ENCODE results near the gene MTHFD1L. TPM values are rescaled to one million over a fixed set of nuclear protein-coding genes. Genes with fewer than 3 reads are reported as not detected.

The MTHFD1L gene
- total RNA-seq, 2 experiments from 2014 or later, result 155 to 158 TPM

DNA sequence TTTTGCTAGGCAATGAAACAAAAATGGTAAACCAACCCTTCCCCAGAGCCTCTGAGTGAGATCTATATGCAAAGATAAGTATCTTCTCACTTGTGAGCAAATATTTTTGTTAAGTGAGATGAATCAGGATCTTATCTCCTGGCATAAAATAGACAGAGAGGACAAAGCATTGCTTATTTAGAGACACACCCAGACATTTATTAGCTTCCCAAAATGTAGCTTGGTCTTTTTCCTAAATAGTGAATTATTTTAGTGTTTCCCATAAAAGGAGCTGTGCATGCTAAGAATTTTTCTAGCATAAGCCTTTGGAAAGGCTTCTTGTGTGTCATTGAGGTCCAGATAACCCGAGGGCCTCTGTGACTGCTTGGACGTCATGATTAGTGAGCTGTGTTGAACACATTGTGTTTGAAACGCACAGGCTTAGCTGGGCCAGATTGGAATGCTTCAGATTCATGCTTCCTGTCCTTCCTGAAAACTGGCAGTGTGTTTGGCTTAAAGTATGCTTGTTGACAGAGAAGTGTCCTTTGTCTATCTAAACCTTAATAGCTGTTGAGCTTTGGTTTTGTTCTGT, 16.5 kb downstream of the MTHFD1L start:
- Mint-ChIP-seq H3K27ac (no peak overlapping the region), H3K4me1 (ENCODE audit: low read depth) (peaks cover 5% of the 10 kb centered on the region), H3K9me3 (no peaks in the 10 kb centered on the region), H3K36me3 (ENCODE audit: low read depth) (peaks cover 67% of the 10 kb centered on the region), H3K4me3 (no peak overlapping the region), H3K27me3 (no peaks in the 10 kb centered on the region)
- intact Hi-C loops (cut with micrococcal nuclease), result no loop called here
- ChIA-PET POLR2A (interaction anchor here (0.7 kb wide), 1 partner anchor 9 kb away, joined by 3 read pairs; no protein-coding TSS in a partner anchor), CTCF (interaction anchor here (0.8 to 2.4 kb wide), 5 partner anchors 10 to 443 kb away, joined by 3 to 29 read pairs (median 3); no protein-coding TSS in a partner anchor)
- DNase-seq (no peak), ATAC-seq (no peak)
- TF ChIP-seq, protein P1, sequence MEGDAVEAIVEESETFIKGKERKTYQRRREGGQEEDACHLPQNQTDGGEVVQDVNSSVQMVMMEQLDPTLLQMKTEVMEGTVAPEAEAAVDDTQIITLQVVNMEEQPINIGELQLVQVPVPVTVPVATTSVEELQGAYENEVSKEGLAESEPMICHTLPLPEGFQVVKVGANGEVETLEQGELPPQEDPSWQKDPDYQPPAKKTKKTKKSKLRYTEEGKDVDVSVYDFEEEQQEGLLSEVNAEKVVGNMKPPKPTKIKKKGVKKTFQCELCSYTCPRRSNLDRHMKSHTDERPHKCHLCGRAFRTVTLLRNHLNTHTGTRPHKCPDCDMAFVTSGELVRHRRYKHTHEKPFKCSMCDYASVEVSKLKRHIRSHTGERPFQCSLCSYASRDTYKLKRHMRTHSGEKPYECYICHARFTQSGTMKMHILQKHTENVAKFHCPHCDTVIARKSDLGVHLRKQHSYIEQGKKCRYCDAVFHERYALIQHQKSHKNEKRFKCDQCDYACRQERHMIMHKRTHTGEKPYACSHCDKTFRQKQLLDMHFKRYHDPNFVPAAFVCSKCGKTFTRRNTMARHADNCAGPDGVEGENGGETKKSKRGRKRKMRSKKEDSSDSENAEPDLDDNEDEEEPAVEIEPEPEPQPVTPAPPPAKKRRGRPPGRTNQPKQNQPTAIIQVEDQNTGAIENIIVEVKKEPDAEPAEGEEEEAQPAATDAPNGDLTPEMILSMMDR (IDR thresholded peaks at IDR 0.05), result no peak

DNA sequence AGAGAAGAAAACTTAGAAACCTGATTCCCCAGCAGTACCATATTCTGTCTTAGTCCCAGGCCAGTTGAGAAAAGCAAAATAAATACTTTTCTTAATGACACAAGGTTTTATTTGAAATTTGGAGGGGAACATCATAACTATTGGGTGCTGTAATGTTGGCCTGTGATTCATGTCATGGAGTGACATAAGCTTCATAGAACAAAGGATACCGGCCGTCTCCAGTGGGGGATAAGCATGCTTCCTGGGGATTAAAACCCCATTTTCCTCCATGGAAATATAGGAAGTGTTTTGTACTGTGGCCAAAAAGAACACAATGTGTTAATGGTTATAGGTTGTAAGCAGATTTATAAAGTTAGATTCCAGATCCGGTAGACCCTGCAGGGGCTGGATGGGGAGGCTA, 18.0 kb downstream of the MTHFD1L start:
- DNase-seq (no peak), ATAC-seq (no peak)
- no peaks in the 10 kb centered on the region for H3K9me3 Mint-ChIP-seq
- TF ChIP-seq, protein P1 (IDR thresholded peaks at IDR 0.05), result no peak
- no peak overlapping the region for H3K27ac Mint-ChIP-seq
- peaks cover 9% of the 10 kb centered on the region for H3K4me1 Mint-ChIP-seq (ENCODE audit: low read depth)
- CTCF ChIA-PET, result interaction anchor here (1.5 to 2.4 kb wide), 2 partner anchors 9 to 131 kb away, joined by 7 to 29 read pairs; no protein-coding TSS in a partner anchor
- no peaks in the 10 kb centered on the region for H3K27me3 Mint-ChIP-seq
- H3K4me3 Mint-ChIP-seq, result no peak overlapping the region
- intact Hi-C loops (cut with micrococcal nuclease), result no loop called here
- POLR2A ChIA-PET, result interaction anchor here (0.6 kb wide), 1 partner anchor 12 kb away, joined by 3 read pairs; no protein-coding TSS in a partner anchor
- H3K36me3 Mint-ChIP-seq (ENCODE audit: low read depth), result peaks cover 66% of the 10 kb centered on the region

DNA sequence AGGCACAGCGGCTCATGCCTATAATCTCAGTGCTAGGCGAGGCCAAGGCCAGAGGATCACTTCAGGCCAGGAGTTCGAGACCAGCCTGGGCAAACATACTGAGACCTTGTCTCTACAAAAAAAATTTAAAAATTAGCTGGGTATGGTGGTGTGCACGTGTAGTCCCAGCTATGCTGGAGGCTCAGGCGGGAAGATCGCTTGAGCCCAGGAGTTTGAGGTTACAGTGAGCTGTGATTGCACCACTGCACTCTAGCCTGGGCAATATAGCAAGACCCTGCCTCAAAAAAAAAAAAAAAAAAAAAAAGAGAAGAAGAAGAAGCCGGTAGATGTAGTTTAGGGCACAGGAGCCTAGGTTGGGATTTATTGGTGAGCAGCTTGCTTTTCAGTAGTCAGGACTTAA, 20.7 kb downstream of the MTHFD1L start:
- intact Hi-C loops (cut with micrococcal nuclease), result no loop called here
- H3K36me3 Mint-ChIP-seq (ENCODE audit: low read depth), result peaks cover 61% of the 10 kb centered on the region
- no peak overlapping the region for H3K4me3 Mint-ChIP-seq
- ATAC-seq (no peak), DNase-seq (no peak)
- H3K27ac Mint-ChIP-seq, result no peak overlapping the region
- CTCF ChIA-PET, result interaction anchor here (1.5 kb wide), 1 partner anchor 128 kb away, joined by 3 read pairs; no protein-coding TSS in a partner anchor
- POLR2A ChIA-PET, result interaction anchor here (0.6 to 2.0 kb wide), 5 partner anchors 11 to 55 kb away, joined by 3 to 5 read pairs (median 4); partner anchors contain the start of gene MTHFD1L
- no peaks in the 10 kb centered on the region for H3K9me3 Mint-ChIP-seq
- TF ChIP-seq, protein P1 (IDR thresholded peaks at IDR 0.05), result no peak
- H3K27me3 Mint-ChIP-seq, result no peaks in the 10 kb centered on the region
- H3K4me1 Mint-ChIP-seq (ENCODE audit: low read depth), result peaks cover 5% of the 10 kb centered on the region

DNA sequence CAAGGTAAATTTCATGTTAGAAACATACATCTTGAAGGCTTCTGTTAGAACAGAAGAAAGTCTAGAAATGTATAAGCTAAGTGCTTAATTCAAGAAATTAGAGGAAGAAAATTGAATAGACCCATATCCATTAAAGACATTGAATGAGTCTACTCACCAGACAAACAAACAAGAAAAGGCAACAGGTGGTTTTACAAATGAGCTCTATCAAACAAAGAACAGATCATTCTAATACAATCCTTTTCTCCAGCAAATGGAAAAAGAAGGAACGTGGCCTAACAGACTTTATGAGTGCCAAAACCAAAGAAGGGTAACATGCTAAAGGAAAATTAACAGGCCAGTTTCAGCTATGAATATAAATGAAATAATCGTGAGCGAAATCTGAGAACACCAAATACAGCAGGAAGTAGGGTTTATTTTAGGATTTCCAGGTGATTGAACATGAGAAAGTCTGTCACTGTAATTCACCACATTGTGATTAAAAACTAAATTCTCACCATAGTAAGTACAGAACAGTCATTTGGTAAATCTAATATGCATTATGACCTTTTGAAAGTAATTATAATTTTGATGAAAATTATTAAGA, 22.6 kb downstream of the MTHFD1L start:
- no peak overlapping the region for H3K27ac Mint-ChIP-seq

More for the DNA sequence above, 22.6 kb downstream of the MTHFD1L start:
- no peaks in the 10 kb centered on the region for H3K9me3 Mint-ChIP-seq
- intact Hi-C loops (cut with micrococcal nuclease), result no loop called here
- peaks cover 5% of the 10 kb centered on the region for H3K4me1 Mint-ChIP-seq (ENCODE audit: low read depth)
- H3K27me3 Mint-ChIP-seq, result no peaks in the 10 kb centered on the region
- CTCF ChIA-PET, result interaction anchor here (0.6 to 1.9 kb wide), 5 partner anchors 8 to 447 kb away, joined by 3 to 4 read pairs (median 4); no protein-coding TSS in a partner anchor
- H3K4me3 Mint-ChIP-seq, result no peak overlapping the region
- TF ChIP-seq, protein P1 (IDR thresholded peaks at IDR 0.05), result no peak
- POLR2A ChIA-PET, result interaction anchor here (1.2 kb wide), 1 partner anchor 12 kb away, joined by 3 read pairs; no protein-coding TSS in a partner anchor
- H3K36me3 Mint-ChIP-seq (ENCODE audit: low read depth), result peaks cover 64% of the 10 kb centered on the region
- DNase-seq (no peak), ATAC-seq (no peak)

All from activated CD8-positive, alpha-beta T cell treated with anti-CD3 and anti-CD28 coated beads for 36 hours (primary cell).